Activated CD4-positive, alpha-beta T cell treated with anti-CD3 and anti-CD28 coated beads, Interleukin-2, amount 50 U/mL, for 16 hours (primary cell): ENCODE measurements around the gene FUT8.
"Not testable (repeated sequence)": the region's sequence is repeated elsewhere in the genome, so short reads cannot be mapped to it uniquely, and the experiment has no call there.

Experiments used
- DNase-seq: peaks from one replicate; pipeline ENCODE4 v3.0.0-alpha.2; 2020

FUT8 gene

DNA sequence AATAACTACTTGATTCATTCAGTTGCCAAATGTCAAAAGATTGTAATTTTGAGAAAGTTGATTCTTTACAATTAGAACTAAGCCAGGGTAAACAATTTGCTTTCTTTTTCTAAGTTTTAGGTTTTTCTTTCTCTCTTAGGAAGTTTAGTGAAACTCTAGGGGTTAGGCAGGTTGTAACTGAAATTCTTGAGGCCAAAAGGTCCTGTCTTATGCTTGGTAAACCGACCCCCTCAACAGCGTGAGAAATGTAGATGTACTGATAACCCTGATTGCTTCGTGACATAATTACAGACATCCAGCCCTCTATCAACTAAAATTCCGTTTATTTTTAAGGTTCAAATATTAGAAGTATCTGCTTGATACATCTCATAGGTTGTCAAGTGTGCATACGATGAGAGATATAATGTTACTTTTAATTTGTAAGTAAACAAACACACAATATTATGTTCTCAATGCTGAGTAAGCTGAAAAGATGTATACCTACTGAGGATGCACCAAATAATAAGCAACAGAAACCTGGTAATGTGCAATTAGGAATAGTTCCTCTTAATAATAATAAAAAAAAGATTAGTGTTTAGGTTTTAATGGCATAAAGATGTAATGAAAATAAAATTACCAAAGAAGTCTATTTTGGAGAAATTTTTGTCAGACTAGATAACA is 7.2 kb downstream of the FUT8 start:
- DNase-seq: no peak

DNA sequence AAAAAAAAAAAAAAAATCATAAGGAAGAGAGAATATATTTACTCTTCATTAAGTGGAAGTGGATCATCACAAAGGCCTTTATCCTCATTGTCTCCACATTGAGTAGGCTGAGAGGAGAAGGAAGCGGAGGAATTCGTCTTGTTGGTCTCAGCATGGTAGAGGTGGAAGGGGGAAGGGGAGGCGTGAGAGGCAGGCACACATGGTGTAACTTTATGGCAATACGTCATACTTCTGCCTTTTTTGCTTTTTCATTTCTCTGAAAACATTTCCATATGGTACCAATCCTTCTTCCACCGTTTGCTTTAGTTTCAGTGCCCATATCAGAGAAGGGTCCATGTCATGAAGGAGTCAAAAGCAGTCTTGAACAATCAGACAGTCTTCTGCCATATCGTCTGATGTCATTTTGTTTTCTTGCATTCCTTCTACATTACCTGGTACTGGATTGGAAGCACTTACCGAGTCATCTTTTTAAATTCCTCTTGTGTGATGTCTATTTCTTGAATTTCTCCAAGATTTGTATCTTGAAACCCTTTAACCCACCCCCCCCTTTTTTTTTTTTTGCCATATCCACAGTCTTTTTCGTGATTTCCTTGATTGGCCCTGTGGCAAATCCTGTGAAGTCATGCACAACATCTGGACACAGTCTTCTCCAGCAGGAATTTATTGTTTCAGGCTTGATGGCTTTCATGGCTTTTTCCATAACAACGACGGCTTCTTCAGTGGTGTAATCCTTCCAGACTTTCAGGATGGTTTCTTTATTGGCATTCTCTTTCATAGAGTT is 8.9 kb downstream of the FUT8 start:
- DNase-seq: no peak

DNA sequence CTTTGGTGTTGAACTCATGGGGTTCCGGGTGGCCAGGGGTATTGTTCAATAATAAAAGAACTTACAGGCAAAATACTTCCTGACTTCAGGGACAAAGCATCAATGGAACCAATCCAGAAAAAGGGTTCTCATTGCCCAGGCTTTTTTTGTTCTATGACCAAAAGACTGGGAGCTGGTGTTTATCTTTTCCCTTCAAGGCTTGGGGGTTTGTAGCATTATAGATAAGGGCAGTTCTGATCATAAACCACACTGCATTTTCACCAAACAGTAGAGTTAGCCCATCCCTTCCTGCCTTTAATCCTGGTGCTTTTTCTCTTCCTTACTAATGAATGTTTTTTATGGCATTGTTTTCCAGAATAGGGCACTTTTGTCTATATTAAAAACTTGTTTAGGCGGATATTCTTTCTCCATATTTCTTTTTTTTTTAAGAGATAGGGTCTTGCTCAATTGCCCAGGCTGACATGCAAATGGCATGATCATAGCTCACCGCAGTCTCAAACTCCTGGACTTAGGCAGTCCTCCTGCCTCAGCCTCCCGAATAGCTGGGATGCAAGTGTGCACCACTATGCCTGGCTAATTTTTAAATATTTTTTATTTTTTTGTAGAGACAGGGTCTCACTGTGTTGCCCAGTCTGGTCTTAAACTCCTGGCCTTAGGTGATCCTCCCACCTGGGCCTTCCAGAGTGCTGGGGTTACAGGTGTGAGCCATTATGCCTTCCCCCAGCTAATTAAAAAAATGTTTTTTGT is 9.7 kb downstream of the FUT8 start:
- no peak for DNase-seq

DNA sequence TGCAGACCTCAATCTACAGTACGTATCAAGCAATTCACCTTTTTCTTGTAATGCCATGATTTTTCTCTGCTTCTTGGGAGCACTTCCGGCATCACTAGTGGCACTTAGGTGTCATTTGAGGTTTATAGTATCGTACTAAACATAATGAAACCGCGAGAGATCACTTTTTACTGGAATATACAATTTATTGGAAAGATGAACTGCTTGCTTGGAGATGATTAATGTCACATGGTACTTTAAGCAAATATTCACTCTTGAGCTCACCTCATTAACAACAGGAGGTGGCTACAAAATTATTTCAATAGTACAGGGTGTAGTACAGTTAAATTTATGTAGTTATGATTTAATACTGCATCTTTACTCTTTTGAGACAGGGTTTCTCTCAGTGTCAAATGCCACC is 11.5 kb downstream of the FUT8 start:
- DNase-seq: no peak

DNA sequence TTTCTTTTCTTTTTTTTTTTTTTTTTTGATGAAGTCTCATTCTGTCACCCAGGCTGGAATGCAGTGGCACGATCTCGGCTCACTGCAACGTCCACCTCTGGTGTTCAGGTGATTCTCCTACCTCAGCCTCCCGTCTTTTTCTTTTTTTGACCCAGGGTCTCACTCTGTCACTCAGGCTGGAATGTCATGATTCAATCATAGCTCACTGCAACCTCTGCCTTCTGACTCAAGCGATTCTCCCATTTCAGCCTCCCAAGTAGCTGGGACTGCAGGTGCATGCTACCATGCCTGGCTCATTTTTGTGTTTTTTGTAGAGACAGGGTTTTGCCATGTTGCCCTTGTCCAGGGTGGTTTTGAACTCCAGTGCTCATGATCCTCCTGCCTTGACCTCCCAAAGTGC is 12.0 kb downstream of the FUT8 start:
- no peak for DNase-seq

GRCh38 chr14:65425885-65426284 is 13.4 kb downstream of the FUT8 start:
- DNase-seq: peak; percentile 43

GRCh38 chr14:65426902-65427301 is 14.4 kb downstream of the FUT8 start:
- not testable (repeated sequence) for DNase-seq

DNA sequence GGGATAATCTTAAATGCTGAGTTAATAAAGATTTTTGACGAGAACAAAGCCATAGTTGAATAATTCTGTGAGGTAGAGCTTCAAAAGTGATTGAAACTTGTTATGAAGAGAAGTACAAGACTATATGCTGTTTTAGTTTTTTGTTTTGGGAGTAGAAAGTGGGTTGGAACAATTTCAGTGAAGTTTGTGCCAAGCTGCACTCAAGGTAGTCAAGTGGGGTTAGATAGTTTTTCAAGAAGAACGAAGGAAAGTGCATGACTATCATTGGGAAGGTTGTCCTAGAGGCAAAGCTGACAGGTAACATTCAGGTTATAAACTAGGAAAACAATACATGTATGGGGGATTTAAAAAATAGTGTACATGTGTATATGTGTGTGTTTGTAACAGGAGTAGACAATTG is 16.2 kb downstream of the FUT8 start:
- no peak for DNase-seq

DNA sequence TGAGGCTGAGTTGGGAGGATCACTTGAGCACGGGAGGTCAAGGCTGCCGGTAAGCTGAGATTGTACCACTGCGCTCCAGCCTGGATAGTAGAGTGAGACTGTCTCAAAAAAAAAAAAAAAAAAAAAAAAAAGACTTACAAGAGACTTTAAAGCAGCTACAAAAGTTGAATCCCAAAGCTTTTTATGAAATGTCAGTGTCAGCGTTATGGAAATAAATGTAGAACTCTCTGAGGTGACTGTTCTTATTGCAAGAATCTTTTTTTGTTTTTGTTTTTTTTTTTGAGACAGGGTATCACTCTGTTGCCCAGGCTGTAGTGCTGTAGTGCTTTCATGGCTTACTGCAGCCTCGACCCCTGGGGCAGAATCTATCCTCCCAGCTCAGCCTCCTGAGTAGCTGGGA is 17.2 kb downstream of the FUT8 start:
- DNase-seq: no peak

- DNase-seq: no peak
These were observed 18.7 kb downstream of the FUT8 start for GRCh38 chr14:65431245-65431644.

GRCh38 chr14:65431951-65432350 is 19.4 kb downstream of the FUT8 start:
- no peak for DNase-seq

DNA sequence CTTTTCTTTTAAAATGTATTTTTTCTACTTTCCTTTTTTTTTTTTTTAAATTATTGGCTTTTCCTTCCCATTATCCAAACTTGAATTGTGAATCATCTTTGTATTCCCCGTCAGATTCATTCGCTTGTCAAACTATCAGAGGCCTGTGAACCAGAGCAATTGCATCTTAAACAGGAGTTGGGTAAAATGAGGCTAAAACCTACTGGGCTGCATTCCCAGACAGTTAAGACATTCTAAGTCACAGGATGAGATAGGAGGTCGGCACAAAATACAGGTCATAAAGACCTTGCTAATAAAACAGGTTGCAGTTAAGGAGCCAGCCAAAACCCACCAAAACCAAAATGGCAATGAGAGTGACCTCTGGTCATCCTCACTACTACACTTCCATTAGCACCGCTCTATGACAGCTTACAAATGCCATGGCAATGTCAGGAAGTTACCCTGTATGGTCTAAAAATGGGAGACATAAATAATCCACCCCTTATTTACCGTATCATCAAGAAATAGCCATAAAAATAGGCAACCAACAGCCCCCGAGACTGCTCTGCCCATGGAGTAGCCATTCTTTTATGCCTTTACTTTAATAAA is 19.9 kb downstream of the FUT8 start:
- DNase-seq: no peak

DNA sequence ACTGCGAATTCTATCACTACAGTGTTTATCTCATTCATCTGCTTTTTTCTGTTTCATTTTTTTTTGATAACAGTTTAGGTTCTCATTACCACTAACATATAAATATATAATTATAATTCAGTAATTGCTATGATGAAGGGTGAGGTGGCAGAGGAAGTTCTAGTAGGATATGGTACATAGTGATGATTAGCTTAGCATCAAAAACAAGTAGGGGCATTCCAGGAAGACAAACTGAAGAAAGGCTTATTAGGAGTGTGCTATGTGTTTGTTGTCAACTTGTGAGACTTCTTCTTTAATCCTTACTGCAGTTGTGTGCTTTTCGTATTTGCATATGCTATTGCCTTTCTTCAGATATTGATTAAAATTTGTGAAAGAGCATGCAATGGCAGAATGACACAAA is 20.6 kb downstream of the FUT8 start:
- no peak for DNase-seq

GRCh38 chr14:65433646-65434045 is 21.1 kb downstream of the FUT8 start:
- DNase-seq: no peak

DNA sequence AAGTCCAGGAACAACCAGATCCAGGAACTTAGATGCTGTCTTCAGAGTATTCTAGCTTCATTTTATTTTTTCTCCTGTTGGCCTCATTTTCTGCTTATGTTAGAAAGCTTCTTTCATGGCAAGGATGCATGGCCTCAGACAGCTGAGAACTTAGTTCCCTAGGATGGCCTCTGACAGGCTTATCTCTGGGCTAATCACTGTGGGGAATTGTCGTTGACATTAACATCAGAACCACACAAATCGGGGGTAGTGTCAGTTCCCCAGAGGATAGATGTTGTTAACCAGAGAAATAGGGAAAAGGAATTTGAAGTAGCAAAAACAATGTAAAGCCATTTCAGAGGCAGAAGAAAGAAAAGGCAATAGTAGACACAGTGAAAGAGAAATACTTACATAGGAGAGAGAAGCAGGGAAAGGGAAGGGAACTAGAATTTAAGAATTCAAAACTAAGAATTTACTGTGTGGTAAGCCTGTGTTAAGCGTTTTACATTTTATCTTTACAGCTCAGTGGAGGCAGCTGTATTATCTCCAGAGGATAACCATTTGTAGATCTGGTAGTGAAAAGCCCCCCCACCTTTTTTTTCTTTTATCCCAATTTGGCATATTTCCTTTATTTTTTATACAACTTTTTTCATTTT is 21.8 kb downstream of the FUT8 start:
- DNase-seq: no peak

DNA sequence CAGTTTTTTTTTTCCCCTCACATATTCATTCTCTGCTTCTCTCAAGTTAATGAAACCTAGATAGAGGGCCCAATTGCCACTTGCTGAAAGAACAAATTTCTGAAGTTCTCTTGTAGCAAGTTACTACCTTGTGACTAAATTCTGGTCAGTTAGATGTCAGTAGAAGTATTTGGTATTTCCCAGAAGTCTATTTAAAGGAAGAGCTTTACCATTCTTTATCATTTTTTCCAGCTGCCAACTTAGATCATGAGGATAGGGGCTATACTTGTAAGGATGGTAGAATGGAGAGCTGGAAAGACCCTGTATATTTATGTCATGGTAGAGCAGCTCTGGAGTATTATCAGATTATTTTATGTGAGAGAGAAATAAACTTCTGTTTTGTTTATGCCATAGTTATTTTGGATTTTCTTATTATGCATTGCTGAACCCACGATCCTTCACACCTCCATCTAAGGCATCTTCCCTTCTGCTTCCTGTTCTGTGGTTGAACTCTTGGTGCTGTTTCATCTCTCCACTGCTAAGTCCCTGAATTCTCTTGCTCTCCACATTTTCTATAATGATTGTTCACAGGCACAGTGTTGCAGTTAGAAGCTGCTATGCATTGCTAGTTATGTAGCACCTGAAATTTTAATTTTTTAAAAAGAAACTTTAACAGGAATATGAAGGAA is 25.9 kb downstream of the FUT8 start:
- peak; percentile 51 for DNase-seq

DNA sequence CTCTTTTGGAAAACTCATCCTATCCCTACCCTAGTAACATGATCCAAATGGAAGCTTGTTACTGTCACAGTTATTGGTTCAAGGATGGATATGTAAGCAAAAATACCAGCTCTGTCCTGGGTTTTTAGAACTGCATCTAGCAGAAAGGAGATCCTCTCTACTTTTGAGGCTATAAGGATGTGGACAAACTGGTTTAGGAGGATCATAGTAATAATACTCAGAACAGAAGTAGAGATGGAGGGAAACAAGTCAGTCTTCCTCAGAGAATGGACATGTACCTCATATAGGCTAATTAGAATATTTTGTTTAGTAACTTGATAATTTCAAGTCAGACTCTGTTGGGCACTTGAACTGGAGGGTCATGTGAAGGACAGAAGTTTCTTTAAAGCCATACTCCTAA is 26.6 kb downstream of the FUT8 start:
- DNase-seq: no peak

GRCh38 chr14:65440230-65440629 is 27.7 kb downstream of the FUT8 start:
- no peak for DNase-seq

DNA sequence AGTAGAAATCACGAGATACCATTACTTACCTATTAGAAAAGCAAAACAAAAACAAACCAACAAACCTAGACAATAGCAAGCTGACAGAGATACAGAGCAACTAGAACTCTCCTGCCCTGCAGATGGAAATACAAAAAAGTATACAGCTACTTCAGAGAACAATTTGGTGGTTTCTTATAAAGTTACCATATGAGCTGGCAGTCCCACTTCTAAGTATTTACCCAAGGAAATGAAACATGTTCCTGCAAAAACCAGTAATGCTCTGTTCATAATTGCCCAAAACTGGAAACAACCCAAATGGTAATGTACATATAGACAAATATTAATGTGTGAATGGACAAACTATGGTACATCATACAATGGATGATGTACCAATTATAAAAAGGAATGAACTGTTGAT is 31.7 kb downstream of the FUT8 start:
- DNase-seq: peak; percentile 77

- DNase-seq: no peak
These were observed 33.6 kb downstream of the FUT8 start for GRCh38 chr14:65446159-65446558.

DNA sequence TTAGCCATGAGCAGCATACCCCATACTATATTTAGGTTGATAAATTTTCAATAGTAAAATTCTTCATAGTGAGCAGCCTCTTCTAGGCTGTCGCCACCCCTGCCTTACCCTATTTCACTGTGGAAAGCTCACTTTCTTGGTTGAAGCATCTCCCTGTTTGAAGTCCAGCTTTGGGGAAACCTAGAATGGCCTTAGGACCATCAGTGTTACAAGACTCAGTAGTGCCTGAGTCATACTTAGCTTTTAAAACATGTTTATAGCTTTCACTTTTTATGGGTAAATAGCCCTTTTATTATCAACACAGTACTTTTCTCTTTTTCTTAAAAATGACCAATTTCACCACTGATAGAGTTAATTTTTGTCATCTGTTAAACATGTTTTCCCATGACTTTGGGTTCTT is 37.1 kb downstream of the FUT8 start:
- DNase-seq: no peak

DNA sequence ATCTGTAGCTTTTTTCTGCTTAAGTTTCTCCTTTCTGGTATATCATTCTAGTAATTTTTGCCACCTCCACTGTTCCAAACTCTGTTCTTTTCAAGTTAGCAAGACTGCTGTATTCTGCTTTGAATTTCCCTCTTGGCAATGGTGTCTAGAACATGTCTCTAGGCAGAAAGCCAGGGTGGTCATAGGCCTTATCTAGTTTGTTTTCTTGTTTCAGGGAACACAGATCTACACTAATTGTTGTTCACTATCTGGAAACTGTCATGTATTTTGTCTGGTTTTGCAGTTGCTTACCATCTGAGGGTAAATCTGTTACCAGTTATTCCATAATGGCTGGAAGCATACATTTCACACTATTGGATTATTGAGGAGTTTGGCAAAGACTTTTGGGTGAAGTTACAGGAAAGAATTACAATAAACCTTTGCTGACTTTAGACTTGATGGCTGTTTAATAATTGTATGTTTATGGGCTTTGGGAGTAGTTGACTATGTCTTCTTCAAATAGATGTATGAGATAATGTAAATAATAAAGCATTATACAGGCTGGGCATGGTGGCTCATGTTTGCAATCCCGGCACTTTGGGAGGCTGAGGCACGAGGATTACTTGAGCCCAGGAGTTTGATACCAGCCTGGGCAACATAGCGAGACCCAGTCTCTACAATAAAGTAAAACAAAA is 41.4 kb downstream of the FUT8 start:
- DNase-seq: no peak
